Loucy (cell line): Measurements from ENCODE around the gene SF3B2.

Experiments
- H2AFZ ChIP-seq: fragments of 200-600 bp; sonication (generic); 2 replicates; pipeline ENCODE4 v1.6.0; 2016; ENCODE audit warnings: antibody characterized with exemption, mild to moderate bottlenecking, low read length, moderate library complexity
- H3F3A ChIP-seq: fragments of 200-600 bp; 2 replicates; pipeline ENCODE4 v1.6.0; 2016; ENCODE audit warnings: antibody characterized with exemption, low read depth, mild to moderate bottlenecking
- H3K27me3 ChIP-seq: fragments of 200-600 bp; sonication (generic); 2 replicates; pipeline ENCODE4 v1.6.1; 2014; ENCODE audit warnings: low read length, mild to moderate bottlenecking; ENCODE audit not compliant: insufficient read depth, poor library complexity, severe bottlenecking
- H3K36me3 ChIP-seq: fragments of 200-600 bp; sonication (generic); 2 replicates; pipeline ENCODE4 v1.6.1; 2016; ENCODE audit warnings: low read length; ENCODE audit not compliant: insufficient read depth
- H3K4me1 ChIP-seq: fragments of 200-600 bp; sonication (generic); 2 replicates; pipeline ENCODE4 v1.5.1; 2014; ENCODE audit warnings: low read length, mild to moderate bottlenecking; ENCODE audit not compliant: insufficient read depth, poor library complexity, severe bottlenecking
- H3K4me2 ChIP-seq: fragments of 200-600 bp; sonication (generic); 2 replicates; pipeline ENCODE4 v1.6.0; 2014; ENCODE audit warnings: antibody characterized with exemption, low read length, low read depth, mild to moderate bottlenecking; ENCODE audit not compliant: poor library complexity, severe bottlenecking
- H3K4me3 ChIP-seq: fragments of 200-600 bp; sonication (generic); 2 replicates; pipeline ENCODE4 v1.5.1; 2014; ENCODE audit warnings: low read length, mild to moderate bottlenecking, mixed read lengths; ENCODE audit not compliant: poor library complexity, severe bottlenecking
- H3K79me2 ChIP-seq: fragments of 200-600 bp; sonication (generic); 2 replicates; pipeline ENCODE4 v1.6.1; 2014; ENCODE audit warnings: low read length; ENCODE audit not compliant: insufficient read depth
- H3K9ac ChIP-seq: fragments of 200-600 bp; sonication (generic); 2 replicates; pipeline ENCODE4 v1.6.0; 2014; ENCODE audit warnings: mild to moderate bottlenecking, low read depth, low read length, moderate library complexity; ENCODE audit not compliant: poor library complexity, severe bottlenecking
- H3K9me2 ChIP-seq: fragments of 200-600 bp; sonication (generic); replicated peaks from 2 replicates; pipeline ENCODE4 v1.6.1; 2016; ENCODE audit warnings: low read depth, low read length, mixed read lengths
- H3K9me3 ChIP-seq: fragments of 200-600 bp; sonication (generic); 2 replicates; pipeline ENCODE4 v1.6.1; 2014; ENCODE audit warnings: mild to moderate bottlenecking, antibody characterized with exemption, low read length, low read depth; ENCODE audit not compliant: insufficient read depth
- H4K20me1 ChIP-seq: fragments of 200-600 bp; sonication (generic); 2 replicates; pipeline ENCODE4 v1.6.0; 2014; ENCODE audit warnings: antibody characterized with exemption, low read length, mild to moderate bottlenecking; ENCODE audit not compliant: insufficient read depth, poor library complexity, severe bottlenecking
- CTCF ChIP-seq: fragments of 200-600 bp; sonication (generic); conservative IDR thresholded peaks from 2 replicates; pipeline ENCODE4 v1.5.1; 2014; ENCODE audit warnings: mild to moderate bottlenecking, antibody characterized with exemption, low read length
- EZH2phosphoT487 ChIP-seq: fragments of 200-600 bp; IDR thresholded peaks from 2 replicates; pipeline ENCODE4 v1.6.1; 2018; ENCODE audit warnings: antibody characterized with exemption, mild to moderate bottlenecking, moderate library complexity, borderline replicate concordance

SF3B2 gene

GRCh38 chr11:66050581-66051231 lies 1.5 kb upstream of the SF3B2 start:
- Histone ChIP-seq H3K4me1 (peaks cover 21% of the 10 kb centered on the region), H3K9me2 (no peaks in the 10 kb centered on the region), H3K9me3 (no peaks in the 10 kb centered on the region), H3K4me3 (peak overlapping the region; percentile 100), H3F3A (no peaks in the 10 kb centered on the region), H4K20me1 (peaks cover 17% of the 10 kb centered on the region), H3K9ac (peak overlapping the region; percentile 78), H3K36me3 (peaks cover 13% of the 10 kb centered on the region; the same call in 1 of the 2 replicates), H3K27me3 (no peaks in the 10 kb centered on the region), H3K79me2 (peaks cover 35% of the 10 kb centered on the region), H2AFZ (no peak overlapping the region), H3K4me2 (peak overlapping the region; percentile 79)
- TF ChIP-seq CTCF (no peak), EZH2phosphoT487 (no peak)

GRCh38 chr11:66051371-66051765 lies 796 bp upstream of the SF3B2 start:
- Histone ChIP-seq H2AFZ (peak overlapping the region; percentile 87), H3F3A (no peaks in the 10 kb centered on the region), H3K4me2 (peak overlapping the region; percentile 79), H3K4me3 (peak overlapping the region; percentile 100), H3K9ac (peak overlapping the region; percentile 78), H3K27me3 (no peaks in the 10 kb centered on the region), H4K20me1 (peaks cover 17% of the 10 kb centered on the region), H3K79me2 (peaks cover 39% of the 10 kb centered on the region), H3K4me1 (peaks cover 21% of the 10 kb centered on the region), H3K9me3 (no peaks in the 10 kb centered on the region), H3K9me2 (no peaks in the 10 kb centered on the region), H3K36me3 (peaks cover 18% of the 10 kb centered on the region; the same call in 1 of the 2 replicates)
- TF ChIP-seq EZH2phosphoT487 (no peak), CTCF (no peak)

- Histone ChIP-seq H3K4me2 (peak overlapping the region; percentile 100), H3K27me3 (no peaks in the 10 kb centered on the region), H3K36me3 (peaks cover 30% of the 10 kb centered on the region; the same call in 1 of the 2 replicates), H3K79me2 (peaks cover 44% of the 10 kb centered on the region), H2AFZ (peak overlapping the region; percentile 74), H3K9me2 (no peaks in the 10 kb centered on the region), H3K9me3 (no peaks in the 10 kb centered on the region), H3K4me1 (peaks cover 21% of the 10 kb centered on the region), H3K4me3 (peak overlapping the region; percentile 100), H3F3A (no peaks in the 10 kb centered on the region), H3K9ac (peak overlapping the region; percentile 99), H4K20me1 (peaks cover 17% of the 10 kb centered on the region)
- no peak for TF ChIP-seq EZH2phosphoT487
Measured at GRCh38 chr11:66052664-66052982, 459 bp downstream of the SF3B2 start.

GRCh38 chr11:66055021-66055420 lies 2.9 kb downstream of the SF3B2 start:
- H4K20me1 ChIP-seq, result peaks cover 17% of the 10 kb centered on the region
- H3K79me2 ChIP-seq, result peaks cover 44% of the 10 kb centered on the region
- H3K9me3 ChIP-seq, result no peaks in the 10 kb centered on the region
- no peak overlapping the region for H3K9ac ChIP-seq
- no peaks in the 10 kb centered on the region for H3K27me3 ChIP-seq
- no peak overlapping the region for H2AFZ ChIP-seq
- TF ChIP-seq CTCF, result no peak
- TF ChIP-seq EZH2phosphoT487, result no peak
- H3K4me3 ChIP-seq, result no peak overlapping the region
- H3K4me1 ChIP-seq, result peaks cover 21% of the 10 kb centered on the region
- peaks cover 52% of the 10 kb centered on the region; the same call in 1 of the 2 replicates for H3K36me3 ChIP-seq
- no peaks in the 10 kb centered on the region for H3K9me2 ChIP-seq
- H3K4me2 ChIP-seq, result no peak overlapping the region
- H3F3A ChIP-seq, result no peaks in the 10 kb centered on the region
